Loucy (cell line): Measurements from ENCODE around the gene KRTAP4-11.

Experiments
- CTCF ChIP-seq: fragments of 200-600 bp; sonication (generic); conservative IDR thresholded peaks from 2 replicates; pipeline ENCODE4 v1.5.1; 2014; ENCODE audit warnings: mild to moderate bottlenecking, antibody characterized with exemption, low read length
- EZH2phosphoT487 ChIP-seq: fragments of 200-600 bp; IDR thresholded peaks from 2 replicates; pipeline ENCODE4 v1.6.1; 2018; ENCODE audit warnings: antibody characterized with exemption, mild to moderate bottlenecking, moderate library complexity, borderline replicate concordance

DNA sequence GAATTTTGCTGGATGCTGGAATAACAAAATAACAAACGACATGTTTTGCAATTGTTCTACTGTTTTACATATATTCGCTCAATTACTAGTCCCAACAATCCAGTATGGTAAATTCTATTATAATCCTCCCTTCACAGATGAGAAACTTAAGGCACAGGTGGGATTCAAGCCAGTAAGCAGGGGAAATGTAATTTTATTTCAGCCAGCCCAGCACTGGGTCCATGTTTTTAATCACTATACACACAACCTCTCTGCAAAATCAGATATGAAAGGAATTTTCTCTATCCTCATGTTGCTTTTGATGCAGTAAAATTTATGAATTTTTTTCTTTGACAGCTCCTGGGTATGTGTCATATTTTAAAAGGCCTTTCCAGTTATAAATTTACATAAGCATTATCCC, 27.1 kb upstream of the KRTAP4-11 start:
- TF ChIP-seq CTCF, result no peak
- TF ChIP-seq EZH2phosphoT487, result no peak
